SK-N-SH (cell line): Measurements from ENCODE around the gene TMEM198. TPM values are rescaled to one million over a fixed set of nuclear protein-coding genes. Genes with fewer than 3 reads are reported as not detected.

Experiments
- CTCF ChIA-PET: fragments of 300-600, 350-600 bp; formaldehyde crosslinking; extraction: SDS; loops from one replicate; lab custom pipeline; 2021; lab: Yijun Ruan, JAX
- POLR2A ChIA-PET: fragments of 350-600 bp; sonication (Branson Sonifier 250); formaldehyde crosslinking; extraction: SDS; loops from one replicate; lab custom pipeline; 2020; ENCODE audit warnings: antibody characterized with exemption, inconsistent platforms; lab: Yijun Ruan, JAX
- DNase-seq: peaks from one replicate; pipeline ENCODE4 v3.0.0; 2012
- H2AFZ ChIP-seq: fragments of 200-600 bp; sonication (generic); 2 replicates; pipeline ENCODE4 v1.8.1; 2016; ENCODE audit warnings: antibody characterized with exemption, mild to moderate bottlenecking, low read depth
- H3F3A ChIP-seq: fragments of 200-600 bp; sonication (generic); replicated peaks from 2 replicates; pipeline ENCODE3; 2016; ENCODE audit warnings: antibody characterized with exemption, mild to moderate bottlenecking; ENCODE audit not compliant: insufficient read depth
- H3K27ac ChIP-seq, 2 experiments: fragments of 200-500 bp in 1 of 2; fragments of 200-600 bp in 1 of 2; sonication (Bioruptor generic) in 1 of 2; sonication (generic), shearing (Covaris generic) in 1 of 2; 2 replicates each; pipeline versions ENCODE4 v1.5.1 to v1.6.1; 2014 to 2016; ENCODE audit warnings: low read depth in 2 of 2, inconsistent platforms in 1 of 2, low read length in 1 of 2, mild to moderate bottlenecking in 1 of 2, mixed read lengths in 1 of 2
- H3K27me3 ChIP-seq: fragments of 200-600 bp; sonication (generic), shearing (Covaris generic); 2 replicates; pipeline ENCODE4 v1.6.1; 2016; ENCODE audit warnings: mixed run types; ENCODE audit not compliant: insufficient read depth
- H3K36me3 ChIP-seq, 2 experiments: fragments of 200-500 bp in 1 of 2; fragments of 200-600 bp in 1 of 2; sonication (Bioruptor generic) in 1 of 2; sonication (generic) in 1 of 2; replicated peaks in 1 of 2; 2 replicates each; pipeline versions ENCODE3 to v1.5.1; 2014 to 2016; ENCODE audit warnings: low read length in 1 of 2, mild to moderate bottlenecking in 1 of 2; ENCODE audit not compliant: insufficient read depth in 2 of 2, control insufficient read depth in 1 of 2
- H3K4me1 ChIP-seq, 2 experiments: fragments of 200-500 bp in 1 of 2; fragments of 200-600 bp in 1 of 2; sonication (Bioruptor generic) in 1 of 2; sonication (generic), shearing (Covaris generic) in 1 of 2; 2 replicates each; pipeline versions ENCODE4 v1.5.1 to v1.6.1; 2014 to 2016; ENCODE audit warnings: low read depth in 1 of 2, low read length in 1 of 2, mixed run types in 1 of 2; ENCODE audit not compliant: insufficient read depth in 2 of 2, control insufficient read depth in 1 of 2
- H3K4me2 ChIP-seq: fragments of 200-600 bp; sonication (generic), shearing (Covaris generic); 2 replicates; pipeline ENCODE4 v1.6.1; 2017; ENCODE audit warnings: mixed run types
- H3K4me3 ChIP-seq, 2 experiments: fragments of 200-500 bp in 1 of 2; fragments of 200-600 bp in 1 of 2; sonication (Bioruptor generic) in 1 of 2; sonication (generic), shearing (Covaris generic) in 1 of 2; 2 replicates each; pipeline versions ENCODE4 v1.5.1 to v1.8.1; 2014 to 2016; ENCODE audit warnings: low read depth in 2 of 2, inconsistent platforms in 1 of 2, low read length in 1 of 2, mild to moderate bottlenecking in 1 of 2, mixed read lengths in 1 of 2, moderate library complexity in 1 of 2
- H3K79me2 ChIP-seq: fragments of 200-600 bp; sonication (generic); 2 replicates; pipeline ENCODE4 v1.8.1; 2017; ENCODE audit warnings: mild to moderate bottlenecking; ENCODE audit not compliant: insufficient read depth
- H3K9ac ChIP-seq: fragments of 200-600 bp; sonication (generic); 2 replicates; pipeline ENCODE4 v1.6.1; 2017; ENCODE audit warnings: mixed run types
- H3K9me2 ChIP-seq: fragments of 200-600 bp; sonication (generic); 2 replicates; pipeline ENCODE4 v1.6.1; 2017; ENCODE audit warnings: mixed run types
- H3K9me3 ChIP-seq: fragments of 200-600 bp; sonication (generic); 2 replicates; pipeline ENCODE4 v1.6.1; 2017; ENCODE audit warnings: mixed run types, mild to moderate bottlenecking, moderate library complexity
- H4K20me1 ChIP-seq: fragments of 200-600 bp; sonication (generic); 2 replicates; pipeline ENCODE4 v1.6.1; 2017; ENCODE audit warnings: mild to moderate bottlenecking, mixed run types; ENCODE audit not compliant: insufficient read depth
- CHD2 ChIP-seq: fragments of 150-350 bp; IDR thresholded peaks from 2 replicates; pipeline ENCODE4 v1.6.1; 2018; ENCODE audit warnings: low read length; ENCODE audit not compliant: partially characterized antibody
- CTCF ChIP-seq: fragments of 200-600 bp; sonication (generic); IDR thresholded peaks from 2 replicates; pipeline ENCODE4 v1.6.1; 2017; ENCODE audit warnings: antibody characterized with exemption, mild to moderate bottlenecking, moderate library complexity
- ELF1 ChIP-seq: IDR thresholded peaks from 2 replicates; pipeline ENCODE4 v1.4.0; 2012
- EZH2phosphoT487 ChIP-seq: fragments of 200-600 bp; sonication (generic); IDR thresholded peaks from 2 replicates; pipeline ENCODE4 v1.6.1; 2017; ENCODE audit warnings: low read depth, mixed run types, mild to moderate bottlenecking, antibody characterized with exemption, moderate library complexity, borderline replicate concordance
- FOXM1 ChIP-seq: IDR thresholded peaks from 2 replicates; pipeline ENCODE4 v1.4.0; 2012; ENCODE audit warnings: low read depth, mild to moderate bottlenecking
- JUND ChIP-seq: IDR thresholded peaks from 2 replicates; pipeline ENCODE4 v1.4.0; 2012
- NFIC ChIP-seq: IDR thresholded peaks from 2 replicates; pipeline ENCODE4 v1.4.0; 2012; ENCODE audit warnings: borderline replicate concordance
- NRF1 ChIP-seq: IDR thresholded peaks from 2 replicates; pipeline ENCODE4 v1.6.1; 2012; ENCODE audit warnings: low read depth, mild to moderate bottlenecking, low read length
- RAD21 ChIP-seq: IDR thresholded peaks from 2 replicates; pipeline ENCODE4 v1.6.1; 2012; ENCODE audit warnings: mild to moderate bottlenecking, low read length
- SIN3A ChIP-seq: IDR thresholded peaks from 2 replicates; pipeline ENCODE4 v1.6.1; 2012; ENCODE audit warnings: low read depth, mild to moderate bottlenecking, low read length, moderate library complexity, borderline replicate concordance
- TAF1 ChIP-seq: IDR thresholded peaks from 2 replicates; pipeline ENCODE4 v1.6.1; 2012; ENCODE audit warnings: low read depth, mild to moderate bottlenecking, low read length, moderate library complexity, borderline replicate concordance
- USF1 ChIP-seq: IDR thresholded peaks from 2 replicates; pipeline ENCODE4 v1.4.0; 2012; ENCODE audit warnings: low read depth, borderline replicate concordance
- WGBS: methylation state at CpG from one replicate; pipeline ENCODE4 v1.1.6; 2017; ENCODE audit warnings: low lambda C conversion rate; 5-methylcytosine and 5-hydroxymethylcytosine counted together
- polyA plus RNA-seq, 3 experiments: library from polyadenylated mRNA; depleted of rRNA; stranded (reverse); fragments of >200 nt; gene quantifications; 2 replicates each; pipeline ENCODE4 v1.2.3, GENCODE V29; 2012

Gene TMEM198
- polyA plus RNA-seq, 1 of the 3 experiments (the other 2 are of a cell fraction), result 4.7 TPM

GRCh38 chr2:219496247-219496824, 47.5 kb upstream of the TMEM198 start:
- TF ChIP-seq CHD2 (no peak), TAF1 (no peak), NRF1 (no peak), SIN3A (no peak), JUND (no peak), USF1 (no peak), FOXM1 (no peak)
- Histone ChIP-seq H2AFZ (no peak overlapping the region), H3K4me2 (no peak overlapping the region), H3K79me2 (peaks cover 20% of the 10 kb centered on the region), H3K9me2 (no peaks in the 10 kb centered on the region), H3K9ac (no peak overlapping the region), H3K27ac (no peak overlapping the region; a peak in 1 of 4 replicates), H3F3A (no peaks in the 10 kb centered on the region), H3K9me3 (no peaks in the 10 kb centered on the region), H4K20me1 (no peaks in the 10 kb centered on the region), H3K4me1 (peaks cover 16 to 53% of the 10 kb centered on the region in 2 experiments), H3K36me3 (peaks cover 3 to 4% of the 10 kb centered on the region in 2 experiments), H3K27me3 (no peaks in the 10 kb centered on the region), H3K4me3 (no peak overlapping the region)
- POLR2A ChIA-PET, result interaction anchor here (0.7 to 4.6 kb wide), 7 partner anchors 12 to 33 kb away, joined by 3 to 53 read pairs (median 15); partner anchors contain the start of gene ASIC4
- no peak for DNase-seq
- CTCF ChIA-PET, result interaction anchor here (0.6 to 62.1 kb wide), 15 partner anchors 2 to 108 kb away, joined by 3 to 2824 read pairs (median 5); partner anchors contain the start of genes ASIC4, CHPF, GMPPA and TMEM198
- WGBS, result 86% methylated on average over 18 of the region's 20 CpGs

- Histone ChIP-seq H3K36me3 (peaks cover 4 to 7% of the 10 kb centered on the region in 2 experiments), H3K4me3 (no peak overlapping the region), H3K9ac (no peak overlapping the region), H3K27me3 (no peaks in the 10 kb centered on the region), H2AFZ (no peak overlapping the region), H3F3A (no peaks in the 10 kb centered on the region), H3K4me2 (peak overlapping the region; percentile 98; the same call in 1 of the 2 replicates), H3K79me2 (peaks cover 20% of the 10 kb centered on the region), H3K27ac (peak overlapping the region in 1 of 2 experiments; percentile 99; a peak in 2 of 4 replicates), H4K20me1 (no peaks in the 10 kb centered on the region), H3K9me3 (no peaks in the 10 kb centered on the region), H3K9me2 (no peaks in the 10 kb centered on the region), H3K4me1 (peaks cover 16 to 56% of the 10 kb centered on the region in 2 experiments)
- POLR2A ChIA-PET, result interaction anchor here (0.8 to 4.6 kb wide), 9 partner anchors 10 to 108 kb away, joined by 3 to 53 read pairs (median 12); partner anchors contain the start of genes ASIC4, CHPF and TMEM198
- DNase-seq, result no peak
- 94% methylated on average over 39 of the region's 61 CpGs for WGBS
- TF ChIP-seq NFIC (no peak), CTCF (no peak), EZH2phosphoT487 (no peak), ELF1 (no peak), RAD21 (no peak)
- CTCF ChIA-PET, result interaction anchor here (0.6 to 62.1 kb wide), 10 partner anchors 3 to 94 kb away, joined by 3 to 2824 read pairs (median 5); partner anchors contain the start of genes ASIC4, CHPF, GMPPA and TMEM198
Observed at GRCh38 chr2:219496825-219497494, 46.9 kb upstream of the TMEM198 start.
